ENCODE measurements around the gene AK8. TPM values are rescaled to one million over a fixed set of nuclear protein-coding genes. Genes with fewer than 3 reads are reported as not detected.

The AK8 gene
- total and polyA plus RNA-seq, 2 of the 4 experiments (the other 2 are of a cell fraction) = under 0.01 to 0.09 TPM

- ATAC-seq (ENCODE audit: low read depth) = no peak
- H3K56ac ChIP-seq (ENCODE audit: extremely low read depth, insufficient read depth, low read length) = no peak overlapping the region
- BruUV-seq (replicated peaks) = no TSS peak
- H2BK15ac ChIP-seq (ENCODE audit: low read depth, low read length) = no peak overlapping the region
- no peak overlapping the region for H4K91ac ChIP-seq (ENCODE audit: insufficient read depth, low read depth, low read length)
- no peak overlapping the region for H2AFZ ChIP-seq (replicated peaks; ENCODE audit: low read length, poor library complexity)
- no peak overlapping the region for H3K4me2 ChIP-seq (ENCODE audit: low read depth, low read length)
- H2BK120ac ChIP-seq (ENCODE audit: low read depth, low read length) = no peak overlapping the region
- TF ChIP-seq MAFK (IDR thresholded peaks at IDR 0.05; ENCODE audit: low read depth, low read length) (no peak), USF2 (IDR thresholded peaks at IDR 0.05; ENCODE audit: low read depth, low read length) (no peak), FOS (IDR thresholded peaks at IDR 0.05; ENCODE audit: low read depth, low read length) (no peak), ELK1 (IDR thresholded peaks at IDR 0.05; ENCODE audit: borderline replicate concordance, low read depth, low read length) (no peak), RAD21 (IDR thresholded peaks at IDR 0.05; ENCODE audit: low read length) (no peak), RFX5 (IDR thresholded peaks at IDR 0.05; ENCODE audit: low read depth, low read length) (no peak), RCOR1 (IDR thresholded peaks at IDR 0.05; ENCODE audit: insufficient replicate concordance, low read length) (no peak), SMC3 (IDR thresholded peaks at IDR 0.05; ENCODE audit: low read depth, low read length) (no peak), CTCF (conservative IDR thresholded peaks at IDR 0.05; ENCODE audit: low read depth, low read length) (no peak), POLR2A (IDR thresholded peaks at IDR 0.05; ENCODE audit: low read depth, low read length) (no peak), BHLHE40 (IDR thresholded peaks at IDR 0.05; ENCODE audit: low read depth, low read length) (no peak), MXI1 (IDR thresholded peaks at IDR 0.05; ENCODE audit: borderline replicate concordance, low read depth, low read length) (no peak), MAZ (IDR thresholded peaks at IDR 0.05; ENCODE audit: borderline replicate concordance, low read depth, low read length) (no peak), CEBPB (IDR thresholded peaks at IDR 0.05; ENCODE audit: low read depth, low read length) (no peak), CHD1 (IDR thresholded peaks at IDR 0.05; ENCODE audit: low read depth, low read length) (no peak), NFE2L2 (IDR thresholded peaks at IDR 0.05; ENCODE audit: low read depth, low read length) (no peak)
- H2AK5ac ChIP-seq (ENCODE audit: low read depth, low read length) = no peak overlapping the region
- no peak overlapping the region for H2AK9ac ChIP-seq (replicated peaks; ENCODE audit: low read depth, low read length, poor library complexity)
- no peaks in the 10 kb centered on the region for H3K79me1 ChIP-seq (ENCODE audit: low read depth in 1 of 2, low read length in 2 of 2)
- no peak for DNase-seq
- no peak overlapping the region for H2BK5ac ChIP-seq (ENCODE audit: low read depth, low read length, poor library complexity, severe bottlenecking)
- no peak overlapping the region for H3K14ac ChIP-seq (replicated peaks; ENCODE audit: low read depth, low read length)
- H3K9ac ChIP-seq (ENCODE audit: low read depth, low read length) = no peak overlapping the region
- H3K27me3 ChIP-seq (ENCODE audit: control insufficient read depth, insufficient read depth, low read length) = peaks cover 45% of the 10 kb centered on the region
- H3K18ac ChIP-seq (ENCODE audit: low read depth, low read length) = no peak overlapping the region
- H3K4me3 ChIP-seq (ENCODE audit: insufficient read depth, low read depth, low read length) = no peak overlapping the region
- H4K8ac ChIP-seq (ENCODE audit: low read depth in 2 of 2, low read length in 2 of 2) = no peak overlapping the region
- ChIA-PET CTCF (interaction anchor here (0.6 kb wide), 2 partner anchors 287 to 288 kb away, joined by 3 read pairs; no protein-coding TSS in a partner anchor), POLR2A (ENCODE audit: unreplicated experiment) (no interaction called here)
- intact Hi-C loops (cut with micrococcal nuclease) = no loop called here
- 68% methylated on average over 3 of the region's 13 CpGs; no CpG with 5 or more reads in 1 of the 2 experiments for WGBS, 2 experiments (ENCODE audit: extremely low coverage in 2 of 2, insufficient read length in 1 of 2)
- no peak overlapping the region for H2BK20ac ChIP-seq (ENCODE audit: low read depth, low read length)
- no peak overlapping the region for H3K27ac ChIP-seq (ENCODE audit: insufficient read depth, low read length)
- H3K9me1 ChIP-seq (ENCODE audit: insufficient read depth, low read length) = no peaks in the 10 kb centered on the region
- no peaks in the 10 kb centered on the region for H3K9me3 ChIP-seq (ENCODE audit: control insufficient read depth, insufficient read depth, low read length)
- no peaks in the 10 kb centered on the region for H4K20me1 ChIP-seq (ENCODE audit: insufficient read depth, low read length)
- no peaks in the 10 kb centered on the region for H3K4me1 ChIP-seq (ENCODE audit: control insufficient read depth, insufficient read depth, low read length)
- H3K4ac ChIP-seq (ENCODE audit: low read depth, low read length) = no peak overlapping the region
- H3K36me3 ChIP-seq (ENCODE audit: control insufficient read depth, insufficient read depth, low read length) = no peaks in the 10 kb centered on the region
- in situ Hi-C loops (cut with MboI; ENCODE audit: low sequenced_read_pairs) = no loop called here
- H3K23ac ChIP-seq (ENCODE audit: low read depth, low read length) = no peak overlapping the region
- dilution Hi-C loops (cut with HindIII; ENCODE audit: low sequenced_read_pairs, unreplicated experiment) = no loop called here
- H4K5ac ChIP-seq (ENCODE audit: low read depth, low read length) = no peak overlapping the region
Observed at GRCh38 chr9:132813115-132813771, 64.8 kb downstream of the AK8 start.

All from IMR-90 (cell line).